Measurements from ENCODE around the gene PCDHGA1.

PCDHGA1 gene

DNA sequence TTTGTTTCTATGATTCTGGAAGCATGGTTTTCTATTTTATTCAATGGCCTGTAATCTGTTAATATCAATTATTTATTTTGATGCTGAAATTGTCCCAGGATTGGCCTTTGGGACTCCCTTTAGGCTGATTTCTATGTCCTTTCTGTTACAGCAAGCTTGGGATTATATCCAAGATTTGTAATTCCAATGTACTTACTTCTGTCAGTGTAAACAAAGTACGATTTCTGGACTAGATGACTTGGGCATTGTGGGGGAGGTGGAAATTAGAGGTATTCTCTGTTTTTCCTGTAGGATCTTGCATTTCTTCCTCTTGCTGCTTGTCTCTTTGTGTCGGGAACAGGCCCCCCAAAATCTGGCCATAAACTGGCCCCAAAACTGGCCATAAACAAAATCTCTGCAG lies 103.7 kb downstream of the PCDHGA1 start:
- in situ Hi-C loops (cut with HindIII; ENCODE audit: low sequenced_read_pairs) = no loop called here

DNA sequence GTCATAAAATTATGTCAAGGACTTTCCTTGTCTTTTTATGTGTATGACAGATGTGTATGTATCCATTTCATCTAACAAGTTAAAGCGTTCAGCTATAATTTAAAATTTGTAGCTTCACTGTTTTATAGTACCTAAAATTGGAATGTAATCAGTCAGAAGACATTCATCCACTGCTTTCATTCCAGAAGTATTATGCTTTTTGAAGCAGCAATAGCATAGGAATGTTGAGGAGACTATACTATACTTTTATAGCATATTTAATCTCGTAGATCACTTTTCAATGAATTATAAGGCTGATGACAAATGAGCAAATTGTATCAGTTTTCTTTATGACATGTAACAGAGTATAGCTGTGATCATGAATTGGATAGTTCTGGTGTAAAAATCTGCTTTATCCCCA lies 106.9 kb downstream of the PCDHGA1 start:
- in situ Hi-C loops (cut with HindIII; ENCODE audit: low sequenced_read_pairs) = no loop called here

DNA sequence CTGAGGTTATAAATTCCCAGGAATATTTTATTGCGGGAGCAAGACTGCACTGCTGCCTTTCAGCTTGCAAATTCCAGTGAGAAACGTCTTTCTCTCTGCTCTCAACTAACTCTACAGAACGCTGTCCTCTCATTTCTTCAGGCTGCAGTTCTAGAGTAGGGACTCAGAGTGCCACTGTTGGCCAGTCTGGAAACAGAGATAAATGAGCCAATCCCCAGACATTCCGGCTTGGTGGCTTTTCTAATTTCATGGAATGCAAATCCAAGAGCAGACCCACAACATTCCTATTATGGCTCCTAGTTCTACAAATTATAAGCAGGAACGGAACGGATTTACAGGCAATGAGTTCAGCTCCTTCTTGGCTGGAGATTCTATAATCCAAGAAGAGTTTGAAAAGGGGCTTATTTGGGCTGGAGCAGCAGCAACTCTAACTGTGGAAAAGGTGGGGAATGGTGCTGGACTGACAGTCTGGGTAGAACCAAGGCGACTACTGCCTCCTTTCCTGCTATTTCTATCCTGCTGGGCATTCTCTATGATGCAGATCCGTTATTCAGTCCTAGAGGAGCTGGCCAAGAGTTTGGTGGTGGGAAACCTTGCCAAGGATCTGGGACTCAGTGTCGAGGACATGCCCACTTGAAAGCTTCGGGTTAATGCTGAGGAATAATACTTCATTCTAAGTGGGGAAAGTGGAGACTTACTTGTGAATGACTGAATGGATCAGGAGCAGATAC lies 109.3 kb downstream of the PCDHGA1 start:
- in situ Hi-C loops (cut with HindIII; ENCODE audit: low sequenced_read_pairs) = loop anchor here (5.0 kb wide), 2 partner anchors 32 to 73 kb away; partner anchors contain the start of gene PCDHGB6

DNA sequence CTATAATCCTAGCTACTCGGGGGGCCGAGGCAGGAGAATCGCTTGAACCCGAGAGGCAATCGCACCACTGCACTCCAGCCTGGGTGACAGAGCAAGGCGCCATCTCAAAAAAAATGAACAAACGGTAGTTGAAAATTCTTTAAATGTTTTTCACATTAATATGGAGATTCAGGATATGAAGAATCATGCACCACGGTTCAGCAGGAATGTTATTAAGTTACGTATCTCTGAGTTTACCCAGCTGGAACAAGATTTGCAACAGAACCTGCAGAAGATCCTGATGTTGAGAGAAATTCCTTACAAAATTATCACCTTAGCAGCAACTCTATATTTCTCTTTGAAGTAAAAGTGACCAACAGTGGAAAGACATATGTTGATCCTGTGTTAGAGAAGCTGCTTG lies 110.0 kb downstream of the PCDHGA1 start:
- in situ Hi-C loops (cut with HindIII; ENCODE audit: low sequenced_read_pairs) = loop anchor here (5.0 kb wide), 2 partner anchors 33 to 72 kb away; partner anchors contain the start of gene PCDHGB6

DNA sequence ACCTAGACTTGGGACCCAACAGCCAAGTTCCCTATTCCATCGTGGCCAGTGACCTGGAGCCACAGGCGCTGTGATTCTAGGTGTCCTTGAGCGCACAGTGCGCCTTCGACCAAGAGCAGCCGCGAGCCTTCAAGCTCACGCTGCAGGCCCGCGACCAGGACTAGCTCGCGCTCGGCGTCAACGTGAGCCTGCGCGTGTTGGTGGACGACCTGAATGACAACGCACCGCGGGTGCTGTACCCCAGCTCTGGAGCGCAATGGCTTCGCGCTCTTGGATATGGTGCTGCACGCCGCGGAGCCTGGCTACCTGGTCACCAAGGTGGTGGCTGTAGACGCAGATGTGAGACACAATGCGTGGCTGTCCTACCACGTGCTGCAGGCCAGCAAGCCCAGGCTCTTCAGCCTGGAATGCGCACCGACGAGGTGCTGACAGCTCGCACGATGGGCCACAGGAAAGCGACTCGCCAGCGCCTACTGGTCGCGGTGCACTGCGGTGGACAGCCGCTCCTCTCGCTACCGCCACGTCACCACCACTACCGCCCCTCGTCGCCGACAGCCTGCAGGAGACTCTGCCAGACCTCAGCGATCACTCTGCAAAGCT lies 111.4 kb downstream of the PCDHGA1 start:
- in situ Hi-C loops (cut with HindIII; ENCODE audit: low sequenced_read_pairs) = loop anchor here (5.0 kb wide), 2 partner anchors 34 to 71 kb away; partner anchors contain the start of gene PCDHGB6

DNA sequence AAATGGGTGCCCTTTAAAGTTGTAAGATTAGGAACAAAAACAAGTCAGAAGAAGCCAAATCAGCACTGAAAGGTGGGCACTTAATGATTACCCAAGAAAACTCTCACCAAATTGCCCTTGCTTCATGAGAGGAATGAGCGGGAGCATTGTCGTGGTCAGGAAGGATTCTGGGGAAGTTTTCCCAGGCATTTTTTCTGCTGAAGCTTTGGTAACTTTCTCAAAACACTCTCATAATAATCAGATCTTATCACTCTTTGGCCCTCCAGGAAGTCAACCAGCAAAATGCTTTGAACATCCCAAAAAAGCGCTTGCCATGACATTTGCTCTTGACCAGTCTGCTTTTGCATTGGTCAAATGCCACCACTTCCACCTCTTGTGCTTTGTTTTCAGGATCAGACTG lies 135.0 kb downstream of the PCDHGA1 start:
- in situ Hi-C loops (cut with HindIII; ENCODE audit: low sequenced_read_pairs) = no loop called here

DNA sequence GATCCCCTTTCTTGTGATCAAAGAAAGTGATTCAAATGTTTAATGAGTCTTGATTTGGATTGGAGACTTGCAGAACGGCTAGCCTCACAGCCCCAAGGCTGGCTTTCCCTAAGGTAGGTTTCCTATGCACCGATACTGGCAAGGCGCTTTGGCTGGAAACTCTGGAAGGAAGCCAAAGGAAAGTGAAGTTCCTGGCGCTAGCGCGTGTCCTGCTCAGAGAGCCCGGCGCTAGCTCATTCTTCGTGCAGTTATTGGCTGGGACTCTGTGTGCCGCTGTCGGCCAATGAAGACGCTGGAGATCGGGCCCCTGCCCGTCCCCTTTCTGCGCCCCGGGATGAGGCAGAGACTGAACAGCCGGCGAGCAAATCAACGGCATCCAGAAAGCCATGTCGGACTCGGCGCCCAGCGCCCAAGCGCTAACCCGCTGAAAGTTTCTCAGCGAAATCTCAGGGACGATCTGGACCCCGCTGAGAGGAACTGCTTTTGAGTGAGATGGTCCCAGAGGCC lies 145.4 kb downstream of the PCDHGA1 start, which contains the start of gene PCDHGC3:
PCDHGC3 (plus strand) TSS at position 342 of the 507 bp plus-strand sequence; CDS start at position 493, 151 bp downstream.
- in situ Hi-C loops (cut with HindIII; ENCODE audit: low sequenced_read_pairs) = no loop called here

DNA sequence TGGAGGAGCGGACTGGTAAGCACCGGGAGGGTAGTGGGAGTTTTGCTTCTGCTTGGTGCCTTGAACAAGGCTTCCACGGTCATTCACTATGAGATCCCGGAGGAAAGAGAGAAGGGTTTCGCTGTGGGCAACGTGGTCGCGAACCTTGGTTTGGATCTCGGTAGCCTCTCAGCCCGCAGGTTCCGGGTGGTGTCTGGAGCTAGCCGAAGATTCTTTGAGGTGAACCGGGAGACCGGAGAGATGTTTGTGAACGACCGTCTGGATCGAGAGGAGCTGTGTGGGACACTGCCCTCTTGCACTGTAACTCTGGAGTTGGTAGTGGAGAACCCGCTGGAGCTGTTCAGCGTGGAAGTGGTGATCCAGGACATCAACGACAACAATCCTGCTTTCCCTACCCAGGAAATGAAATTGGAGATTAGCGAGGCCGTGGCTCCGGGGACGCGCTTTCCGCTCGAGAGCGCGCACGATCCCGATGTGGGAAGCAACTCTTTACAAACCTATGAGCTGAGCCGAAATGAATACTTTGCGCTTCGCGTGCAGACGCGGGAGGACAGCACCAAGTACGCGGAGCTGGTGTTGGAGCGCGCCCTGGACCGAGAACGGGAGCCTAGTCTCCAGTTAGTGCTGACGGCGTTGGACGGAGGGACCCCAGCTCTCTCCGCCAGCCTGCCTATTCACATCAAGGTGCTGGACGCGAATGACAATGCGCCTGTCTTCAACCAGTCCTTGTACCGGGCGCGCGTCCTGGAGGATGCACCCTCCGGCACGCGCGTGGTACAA lies 146.0 kb downstream of the PCDHGA1 start:
- in situ Hi-C loops (cut with HindIII; ENCODE audit: low sequenced_read_pairs) = no loop called here

DNA sequence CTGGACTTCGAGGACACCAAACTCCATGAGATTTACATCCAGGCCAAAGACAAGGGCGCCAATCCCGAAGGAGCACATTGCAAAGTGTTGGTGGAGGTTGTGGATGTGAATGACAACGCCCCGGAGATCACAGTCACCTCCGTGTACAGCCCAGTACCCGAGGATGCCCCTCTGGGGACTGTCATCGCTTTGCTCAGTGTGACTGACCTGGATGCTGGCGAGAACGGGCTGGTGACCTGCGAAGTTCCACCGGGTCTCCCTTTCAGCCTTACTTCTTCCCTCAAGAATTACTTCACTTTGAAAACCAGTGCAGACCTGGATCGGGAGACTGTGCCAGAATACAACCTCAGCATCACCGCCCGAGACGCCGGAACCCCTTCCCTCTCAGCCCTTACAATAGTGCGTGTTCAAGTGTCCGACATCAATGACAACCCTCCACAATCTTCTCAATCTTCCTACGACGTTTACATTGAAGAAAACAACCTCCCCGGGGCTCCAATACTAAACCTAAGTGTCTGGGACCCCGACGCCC lies 146.8 kb downstream of the PCDHGA1 start:
- in situ Hi-C loops (cut with HindIII; ENCODE audit: low sequenced_read_pairs) = no loop called here

DNA sequence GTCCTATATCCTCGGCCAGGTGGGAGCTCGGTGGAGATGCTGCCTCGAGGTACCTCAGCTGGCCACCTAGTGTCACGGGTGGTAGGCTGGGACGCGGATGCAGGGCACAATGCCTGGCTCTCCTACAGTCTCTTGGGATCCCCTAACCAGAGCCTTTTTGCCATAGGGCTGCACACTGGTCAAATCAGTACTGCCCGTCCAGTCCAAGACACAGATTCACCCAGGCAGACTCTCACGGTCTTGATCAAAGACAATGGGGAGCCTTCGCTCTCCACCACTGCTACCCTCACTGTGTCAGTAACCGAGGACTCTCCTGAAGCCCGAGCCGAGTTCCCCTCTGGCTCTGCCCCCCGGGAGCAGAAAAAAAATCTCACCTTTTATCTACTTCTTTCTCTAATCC lies 147.5 kb downstream of the PCDHGA1 start:
- in situ Hi-C loops (cut with HindIII; ENCODE audit: low sequenced_read_pairs) = no loop called here

DNA sequence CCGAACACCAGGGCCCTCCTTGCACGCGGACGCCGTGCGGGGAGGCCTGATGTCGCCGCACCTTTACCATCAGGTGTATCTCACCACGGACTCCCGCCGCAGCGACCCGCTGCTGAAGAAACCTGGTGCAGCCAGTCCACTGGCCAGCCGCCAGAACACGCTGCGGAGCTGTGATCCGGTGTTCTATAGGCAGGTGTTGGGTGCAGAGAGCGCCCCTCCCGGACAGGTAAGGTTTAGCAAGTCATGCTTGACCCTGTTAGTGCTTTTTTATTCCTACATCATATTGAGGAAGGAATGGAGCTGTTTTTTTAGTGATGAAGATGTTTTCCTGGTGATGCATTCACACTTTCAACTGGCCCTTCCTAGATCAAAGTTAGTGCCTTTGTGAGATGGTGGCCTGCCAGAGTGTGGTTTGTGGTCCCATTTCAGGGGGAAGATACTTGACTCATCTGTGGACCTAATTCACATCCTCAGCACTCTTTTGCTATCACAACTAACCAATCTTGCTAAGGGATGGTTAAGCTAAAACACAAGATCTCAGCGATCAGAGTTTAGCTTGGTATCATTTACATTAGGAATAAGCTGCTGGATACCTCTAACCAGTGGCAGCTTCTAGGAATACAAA lies 148.1 kb downstream of the PCDHGA1 start:
- in situ Hi-C loops (cut with HindIII; ENCODE audit: low sequenced_read_pairs) = no loop called here

DNA sequence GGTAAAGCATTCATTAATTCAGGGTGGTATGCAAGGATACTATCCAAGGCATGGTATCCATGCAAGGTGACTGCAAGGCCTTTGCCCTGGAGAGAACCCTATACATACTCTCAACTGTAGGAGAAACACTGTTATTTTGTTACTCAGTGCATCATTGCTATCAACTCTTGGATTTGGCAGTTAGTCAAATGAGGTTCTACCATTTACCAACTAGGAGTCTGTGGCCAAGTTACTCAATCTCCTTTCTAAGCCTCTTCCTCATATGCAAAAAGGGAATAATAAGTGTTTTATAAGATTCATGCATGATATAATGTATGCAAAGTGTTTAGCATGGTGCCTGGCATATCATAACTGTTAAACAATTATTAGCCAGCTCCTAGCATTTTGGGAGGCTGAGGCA lies 149.5 kb downstream of the PCDHGA1 start:
- in situ Hi-C loops (cut with HindIII; ENCODE audit: low sequenced_read_pairs) = no loop called here

DNA sequence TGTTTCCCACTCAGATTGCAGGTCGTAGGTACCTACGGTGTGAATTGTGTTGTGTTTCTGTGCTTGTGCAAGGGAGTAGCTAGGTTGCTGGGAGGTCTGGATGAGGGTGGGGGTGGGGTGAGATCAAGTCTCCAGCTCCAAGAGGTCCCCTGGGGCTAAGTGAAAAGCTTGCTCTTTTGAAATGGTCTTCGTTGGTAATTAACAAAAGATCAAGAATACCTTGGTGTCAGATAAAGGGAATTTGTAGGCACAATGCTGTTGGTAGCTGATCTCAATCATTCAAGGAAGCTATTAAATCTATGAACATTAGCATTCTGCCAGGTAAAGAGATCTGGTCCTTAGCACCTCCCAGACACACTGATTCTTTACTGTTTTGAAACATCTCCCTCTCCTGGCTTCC lies 153.6 kb downstream of the PCDHGA1 start:
- in situ Hi-C loops (cut with HindIII; ENCODE audit: low sequenced_read_pairs) = no loop called here

DNA sequence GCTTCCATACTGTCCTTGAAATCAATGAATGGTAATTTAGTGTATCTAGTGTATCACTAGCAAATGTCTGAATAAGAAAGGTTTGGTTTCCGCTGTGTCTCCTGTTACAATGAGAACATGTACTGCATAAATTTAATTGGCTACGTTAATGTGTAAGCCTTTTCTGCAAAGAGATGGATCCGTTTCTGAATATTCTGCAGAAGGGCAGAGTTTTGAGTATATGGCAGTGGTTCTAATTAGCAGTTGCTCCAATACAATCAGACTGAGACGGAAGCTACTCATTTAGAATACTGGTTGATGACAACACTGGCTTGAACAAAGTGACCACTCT lies 154.0 kb downstream of the PCDHGA1 start:
- in situ Hi-C loops (cut with HindIII; ENCODE audit: low sequenced_read_pairs) = no loop called here

DNA sequence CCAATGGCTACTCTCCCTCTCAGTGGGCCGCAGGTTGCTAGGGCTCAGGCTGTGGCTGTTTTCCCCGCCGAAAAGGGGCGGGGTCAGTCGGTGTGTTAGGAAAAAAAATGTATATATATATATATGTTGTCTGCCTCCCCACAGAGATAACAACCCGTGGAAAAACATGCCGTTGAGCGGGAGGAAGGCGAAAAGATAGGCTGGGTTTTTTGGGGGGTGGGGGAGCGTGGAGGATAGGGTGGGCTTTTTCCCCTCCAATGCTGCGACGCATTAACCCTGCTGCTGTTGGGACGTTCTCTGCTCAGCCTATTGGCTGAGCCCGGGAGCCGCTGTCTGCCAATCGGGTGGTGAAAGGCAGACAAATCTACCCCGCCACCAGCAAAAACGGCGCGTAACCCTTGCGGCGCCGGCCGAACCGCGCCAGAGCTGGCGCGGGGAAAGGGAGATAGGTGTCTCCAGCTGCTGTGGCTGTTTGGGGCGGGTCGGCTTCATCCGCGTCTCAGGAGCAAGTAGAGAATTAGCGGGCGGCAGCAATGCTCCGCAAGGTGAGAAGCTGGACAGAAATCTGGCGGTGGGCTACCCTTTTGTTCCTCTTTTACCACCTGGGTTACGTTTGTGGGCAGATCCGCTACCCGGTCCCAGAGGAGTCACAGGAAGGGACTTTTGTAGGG lies 154.5 kb downstream of the PCDHGA1 start, which contains the start of gene PCDHGC4:
PCDHGC4 (plus strand) TSS at position 390 of the 671 bp plus-strand sequence; CDS start at position 534, 144 bp downstream.
- in situ Hi-C loops (cut with HindIII; ENCODE audit: low sequenced_read_pairs) = loop anchor here (5.0 kb wide), 1 partner anchor 38 kb away; no protein-coding TSS in a partner anchor

DNA sequence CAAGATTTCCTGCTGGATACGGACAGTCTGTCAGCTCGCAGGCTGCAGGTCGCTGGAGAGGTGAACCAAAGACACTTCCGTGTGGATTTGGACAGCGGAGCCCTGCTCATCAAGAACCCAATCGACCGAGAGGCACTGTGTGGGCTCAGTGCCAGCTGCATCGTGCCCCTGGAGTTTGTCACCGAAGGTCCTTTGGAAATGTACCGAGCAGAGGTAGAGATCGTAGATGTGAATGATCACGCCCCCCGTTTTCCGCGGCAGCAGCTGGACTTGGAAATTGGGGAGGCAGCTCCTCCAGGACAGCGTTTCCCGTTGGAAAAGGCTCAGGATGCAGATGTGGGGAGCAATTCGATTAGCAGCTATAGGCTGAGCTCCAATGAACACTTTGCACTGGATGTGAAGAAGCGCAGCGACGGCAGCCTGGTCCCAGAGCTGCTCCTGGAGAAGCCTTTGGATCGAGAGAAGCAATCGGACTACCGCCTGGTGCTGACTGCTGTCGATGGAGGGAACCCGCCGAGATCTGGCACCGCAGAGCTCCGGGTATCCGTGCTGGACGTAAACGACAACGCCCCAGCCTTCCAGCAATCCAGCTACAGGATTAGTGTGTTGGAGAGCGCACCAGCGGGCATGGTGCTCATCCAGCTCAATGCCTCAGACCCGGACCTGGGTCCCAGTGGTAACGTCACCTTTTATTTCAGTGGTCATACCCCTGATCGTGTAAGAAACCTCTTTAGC lies 155.2 kb downstream of the PCDHGA1 start:
- in situ Hi-C loops (cut with HindIII; ENCODE audit: low sequenced_read_pairs) = loop anchor here (5.0 kb wide), 1 partner anchor 37 kb away; no protein-coding TSS in a partner anchor

DNA sequence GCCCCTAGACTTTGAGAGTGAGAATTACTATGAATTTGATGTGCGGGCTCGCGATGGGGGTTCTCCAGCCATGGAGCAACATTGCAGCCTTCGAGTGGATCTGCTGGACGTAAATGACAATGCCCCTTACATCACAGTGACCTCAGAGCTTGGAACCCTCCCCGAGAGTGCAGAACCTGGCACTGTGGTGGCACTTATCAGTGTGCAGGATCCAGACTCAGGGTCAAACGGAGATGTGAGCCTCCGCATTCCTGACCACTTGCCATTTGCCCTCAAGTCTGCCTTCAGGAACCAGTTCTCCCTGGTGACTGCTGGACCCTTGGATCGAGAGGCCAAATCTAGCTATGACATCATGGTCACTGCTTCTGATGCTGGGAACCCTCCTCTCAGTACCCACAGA lies 155.8 kb downstream of the PCDHGA1 start:
- in situ Hi-C loops (cut with HindIII; ENCODE audit: low sequenced_read_pairs) = loop anchor here (5.0 kb wide), 1 partner anchor 36 kb away; no protein-coding TSS in a partner anchor

DNA sequence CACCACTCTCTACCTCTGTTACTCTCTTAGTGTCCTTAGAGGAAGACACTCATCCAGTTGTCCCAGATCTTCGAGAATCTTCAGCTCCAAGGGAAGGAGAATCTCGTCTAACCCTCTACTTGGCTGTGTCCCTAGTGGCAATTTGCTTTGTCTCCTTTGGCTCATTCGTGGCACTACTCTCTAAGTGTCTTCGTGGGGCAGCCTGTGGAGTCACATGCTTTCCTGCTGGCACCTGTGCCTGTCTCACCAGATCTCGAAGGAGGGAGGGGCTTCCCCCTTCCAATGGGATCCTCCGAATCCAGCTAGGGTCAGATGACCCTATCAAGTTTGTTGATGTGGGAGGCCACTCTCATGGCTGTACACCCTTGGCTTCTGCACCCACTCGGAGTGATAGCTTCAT lies 156.8 kb downstream of the PCDHGA1 start:
- in situ Hi-C loops (cut with HindIII; ENCODE audit: low sequenced_read_pairs) = loop anchor here (5.0 kb wide), 1 partner anchor 35 kb away; no protein-coding TSS in a partner anchor

Data from endothelial cell of hepatic sinusoid (primary cell).